DMS153 (cell line): Measurements from ENCODE around the gene PDZD2.
"Not testable (repeated sequence)": the region's sequence is repeated elsewhere in the genome, so short reads cannot be mapped to it uniquely, and the experiment has no call there.

Experiments
- DNase-seq: peaks from one replicate; lab custom pipeline; 2025; lab: John Stamatoyannopoulos, UW

PDZD2 gene

DNA sequence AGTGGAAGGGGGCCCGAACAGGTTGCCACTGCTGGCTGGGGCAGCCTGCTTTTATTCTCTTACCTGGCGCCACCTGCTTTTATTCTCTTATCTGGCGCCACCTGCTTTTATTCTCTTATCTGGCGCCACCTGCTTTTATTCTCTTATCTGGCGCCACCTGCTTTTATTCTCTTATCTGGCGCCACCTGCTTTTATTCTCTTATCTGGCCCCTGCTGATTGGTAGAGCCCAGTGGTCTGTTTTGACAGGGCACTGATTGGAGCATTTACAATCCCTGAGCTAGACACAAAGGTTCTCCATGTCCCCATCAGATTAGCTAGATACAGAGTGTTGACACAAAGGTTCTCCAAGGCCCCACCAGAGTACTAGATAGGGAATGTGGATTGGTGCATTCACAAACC lies 52.5 kb downstream of the PDZD2 start:
- DNase-seq, result not testable (repeated sequence)

DNA sequence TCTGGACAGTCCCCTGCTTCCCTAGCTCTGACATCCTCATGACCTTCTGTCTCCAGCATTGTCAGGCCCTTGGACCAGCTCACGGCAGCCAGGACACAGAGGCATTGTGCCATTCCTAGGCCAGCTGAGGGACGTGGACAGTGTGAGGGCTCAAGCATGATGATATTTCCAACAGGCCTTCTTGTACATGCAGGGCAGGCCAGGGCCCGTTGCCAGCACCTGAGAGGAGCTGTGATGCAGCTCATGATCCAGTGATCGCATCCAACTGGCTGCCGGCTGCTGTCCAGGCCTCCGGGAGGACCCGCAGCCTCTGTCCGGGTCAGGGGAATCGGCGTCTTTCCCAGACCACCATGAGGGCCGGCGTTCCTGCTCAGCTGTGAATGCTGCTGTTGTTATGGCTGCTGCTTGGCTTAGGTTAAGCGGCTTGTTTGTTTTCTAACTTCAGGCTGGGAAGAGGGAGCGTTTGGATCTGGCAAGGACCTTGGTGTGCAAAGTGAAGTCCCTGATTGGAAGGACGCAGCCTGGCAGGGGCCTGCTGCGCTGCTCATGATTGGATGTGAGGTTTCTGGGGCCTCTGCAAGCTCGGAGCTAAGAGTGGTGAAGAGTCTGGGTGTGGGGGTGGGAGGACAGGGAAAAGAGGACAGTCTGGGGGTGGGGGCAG lies 53.8 kb downstream of the PDZD2 start:
- no peak for DNase-seq

DNA sequence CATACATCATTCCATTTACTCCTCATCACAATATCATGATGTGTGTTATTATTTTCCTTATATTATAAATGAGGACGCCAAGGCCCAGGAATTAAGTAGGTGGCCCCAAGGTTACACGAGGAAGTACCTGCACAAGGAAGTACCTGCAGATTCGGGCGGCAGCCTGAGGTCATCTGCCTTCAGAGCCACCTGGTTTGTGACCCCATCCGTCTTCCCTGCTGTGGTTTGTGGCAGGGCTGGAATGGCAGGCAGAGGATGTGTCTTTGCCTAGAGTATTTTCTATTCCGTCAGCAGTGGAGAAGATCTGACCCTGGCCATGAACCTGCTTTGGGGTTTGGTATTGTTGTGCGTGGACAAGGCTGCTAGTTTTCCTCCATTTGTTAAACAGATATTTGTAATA lies 59.7 kb downstream of the PDZD2 start:
- no peak for DNase-seq

DNA sequence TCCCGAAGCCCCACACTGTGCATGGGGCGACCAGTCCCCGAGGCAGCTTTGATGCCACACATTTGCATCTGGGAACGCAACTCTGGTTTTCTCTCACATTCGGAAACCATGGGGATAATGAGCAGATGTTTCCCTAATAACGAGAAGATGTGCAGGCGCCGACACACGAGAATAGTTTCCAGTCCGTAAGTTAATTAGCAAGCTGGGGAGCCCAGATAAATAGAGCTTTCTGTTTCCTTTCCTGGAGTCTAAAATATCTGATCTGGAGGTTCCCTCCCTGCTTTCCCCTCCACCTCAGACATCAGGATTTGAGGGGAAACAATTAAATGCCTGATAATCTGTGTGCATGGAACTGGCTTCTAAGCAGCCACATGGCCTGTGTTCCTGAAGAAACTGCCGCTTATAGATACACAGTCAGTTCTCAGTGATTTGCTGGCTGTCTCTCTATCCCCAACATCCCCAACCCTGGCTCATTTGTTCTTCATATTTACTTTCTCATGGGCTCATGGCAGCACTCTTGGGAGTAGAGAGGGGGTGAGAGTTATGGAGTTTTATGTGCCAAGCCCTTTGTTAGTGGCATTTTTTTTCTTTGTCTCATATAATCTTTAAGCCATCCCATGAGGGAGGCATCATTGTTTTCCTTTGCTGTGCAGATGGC lies 62.8 kb downstream of the PDZD2 start:
- no peak for DNase-seq

DNA sequence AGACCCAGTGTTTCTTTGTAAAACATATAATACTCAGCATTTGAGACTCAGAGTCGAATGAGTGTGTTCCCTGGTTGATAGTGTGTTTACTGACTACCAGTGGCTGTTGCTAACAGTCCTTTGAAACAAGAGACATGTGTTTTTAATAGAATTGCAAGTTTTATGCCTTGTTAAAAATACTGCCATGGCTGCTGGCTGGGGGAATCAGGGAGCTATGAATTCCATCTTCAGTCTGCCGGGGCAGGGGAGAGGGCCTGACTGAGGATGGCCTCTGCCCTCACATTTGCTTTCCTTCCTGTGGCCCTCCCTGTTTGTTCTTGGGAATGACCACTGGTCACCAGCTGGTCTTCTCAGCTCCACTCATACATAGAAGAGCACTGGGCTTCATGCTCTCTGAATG lies 63.8 kb downstream of the PDZD2 start:
- DNase-seq, result no peak

DNA sequence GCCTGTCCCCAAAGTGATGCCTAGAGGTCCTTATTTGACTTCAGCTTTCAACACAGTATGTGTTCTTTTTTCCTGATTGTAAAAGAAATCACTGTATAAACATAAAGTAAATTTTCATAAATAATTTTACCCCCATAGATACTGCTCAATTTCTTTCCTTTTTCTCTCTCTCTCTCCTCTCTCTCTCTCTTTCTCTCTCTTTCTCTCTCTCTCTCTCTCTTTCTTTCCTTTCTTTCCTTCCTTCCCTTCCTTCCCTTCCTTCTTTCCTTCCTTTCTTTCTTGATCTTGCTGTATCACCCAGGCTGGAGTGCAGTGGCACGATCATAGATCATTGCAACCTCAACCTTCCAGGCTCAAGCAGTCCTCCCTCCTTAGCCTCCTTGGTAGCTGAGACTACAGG lies 64.8 kb downstream of the PDZD2 start:
- DNase-seq, result no peak

DNA sequence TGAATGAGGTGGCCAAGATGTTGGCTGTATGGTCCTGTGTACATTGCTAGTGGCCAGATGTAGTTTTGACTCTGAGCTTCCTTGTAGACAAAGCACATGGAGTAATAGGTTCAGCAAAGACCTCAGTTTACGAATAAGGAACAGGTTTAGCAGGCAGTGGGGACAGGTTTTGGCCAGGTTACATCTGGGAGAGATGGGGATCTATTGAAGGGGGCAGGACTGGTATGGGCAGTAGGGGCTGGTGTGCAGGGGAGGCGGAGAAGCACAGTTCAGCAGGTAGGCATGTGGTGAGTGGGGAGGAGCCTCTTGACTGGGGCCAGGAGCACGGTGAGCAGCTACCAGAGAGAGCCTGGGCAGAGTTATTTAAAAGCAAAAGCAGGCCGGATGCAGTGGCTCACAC lies 67.3 kb downstream of the PDZD2 start:
- no peak for DNase-seq

DNA sequence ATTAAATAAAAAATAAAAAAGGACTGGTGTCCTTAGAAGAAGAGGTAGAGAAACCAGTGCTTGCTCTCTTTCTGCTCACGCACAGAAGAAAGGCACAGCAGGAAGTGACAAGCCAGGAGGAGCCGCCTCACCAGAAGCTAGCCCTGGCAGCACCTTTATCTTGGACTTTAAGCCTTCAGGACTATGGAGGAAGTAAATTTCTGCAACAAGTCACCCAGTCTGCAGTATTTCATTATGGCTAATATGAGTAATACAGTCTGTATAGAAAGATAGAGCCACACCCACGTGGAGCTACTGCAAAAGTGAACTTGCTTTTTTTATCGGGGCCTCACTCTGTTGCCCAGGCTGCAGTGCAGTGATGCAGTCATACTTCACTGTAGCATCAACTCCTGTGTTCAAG lies 68.4 kb downstream of the PDZD2 start:
- DNase-seq, result no peak

DNA sequence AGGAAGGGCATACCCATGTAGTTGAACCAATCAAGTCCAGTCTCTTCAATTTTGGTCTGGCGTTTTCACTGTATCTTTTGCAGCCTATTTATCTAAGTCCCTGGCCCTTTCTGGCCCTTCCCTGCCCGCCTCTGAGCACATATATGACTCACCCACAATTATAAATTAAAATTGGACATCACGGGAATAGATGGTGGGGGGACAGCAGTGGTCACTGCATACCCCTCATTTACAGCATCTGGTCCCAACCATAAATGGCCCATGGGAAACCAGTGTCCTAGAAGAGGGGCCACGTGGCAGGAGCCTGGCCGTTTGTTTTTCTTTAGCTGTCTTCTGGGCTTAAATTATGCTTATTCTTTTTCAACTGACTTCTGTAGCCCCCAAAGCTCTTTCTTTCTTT lies 69.2 kb downstream of the PDZD2 start:
- no peak for DNase-seq

DNA sequence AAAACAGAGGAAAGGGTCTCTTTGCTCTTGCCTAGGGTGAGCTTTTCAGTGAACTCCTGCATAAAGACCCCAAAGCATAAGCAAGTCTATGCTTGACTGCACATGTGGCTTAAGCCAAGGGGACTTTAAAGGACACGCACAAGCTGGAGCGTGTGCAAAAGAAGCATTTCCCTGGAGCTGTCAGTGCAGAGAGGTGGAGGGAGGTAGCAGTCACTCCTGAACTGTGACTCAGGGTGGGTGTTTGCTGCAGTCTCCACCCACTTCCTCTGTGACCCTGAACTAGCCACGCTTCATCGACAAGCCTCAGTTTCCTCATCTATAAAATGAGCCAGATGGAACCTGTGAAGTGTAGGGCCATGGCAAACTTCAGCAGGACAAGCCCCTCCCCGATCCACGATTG lies 72.4 kb downstream of the PDZD2 start:
- no peak for DNase-seq

DNA sequence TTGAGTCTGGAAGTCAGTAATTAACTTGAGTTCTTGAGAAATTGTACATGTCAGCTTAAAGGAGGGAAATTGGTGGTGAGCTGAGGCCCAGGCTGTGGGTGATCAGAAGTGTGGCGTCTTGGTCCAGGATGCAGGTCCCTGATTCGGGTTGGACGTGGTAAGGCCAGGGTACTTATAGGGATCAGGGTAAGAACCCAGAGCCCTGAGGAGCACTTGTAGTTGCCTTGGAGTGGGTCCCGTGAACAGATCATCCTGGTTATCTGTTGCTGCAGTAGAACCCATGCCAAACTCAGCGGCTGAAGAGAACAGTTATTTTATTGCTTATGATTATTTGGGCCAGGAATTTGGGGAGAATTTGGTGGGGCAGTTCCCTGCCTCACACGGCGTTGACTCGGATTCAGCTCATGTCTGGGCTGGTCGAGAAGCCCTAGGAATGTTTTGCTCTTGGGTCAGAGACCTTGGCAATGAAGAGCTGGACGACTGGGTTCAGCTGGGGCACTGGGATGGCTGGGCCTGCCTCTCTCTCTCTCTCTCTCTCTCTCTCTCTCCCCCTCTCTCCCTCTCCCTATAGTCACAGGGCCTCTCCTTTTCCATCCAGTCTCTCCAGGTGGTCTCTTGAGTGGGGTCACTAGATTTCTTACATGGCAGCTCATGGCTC lies 73.1 kb downstream of the PDZD2 start:
- DNase-seq, result no peak

DNA sequence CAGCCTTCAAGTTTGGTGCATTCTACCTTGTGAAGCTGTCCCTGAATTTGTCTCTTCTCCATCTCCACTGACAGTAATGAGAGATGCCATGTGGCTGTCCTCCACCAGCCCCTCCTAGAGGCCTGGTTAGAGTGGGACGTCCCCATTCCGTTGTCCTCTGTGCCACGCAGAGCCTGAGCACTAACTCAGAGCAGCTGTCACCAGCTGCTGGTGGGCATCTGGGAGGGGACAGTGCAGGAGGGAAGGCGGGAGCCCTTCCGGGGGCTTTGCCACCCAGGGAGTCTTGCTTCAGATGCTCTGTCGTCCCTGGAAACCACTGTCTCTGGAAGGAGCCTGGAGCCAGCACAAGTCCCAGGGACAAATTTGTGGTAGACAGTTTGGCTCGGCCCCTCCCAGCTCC lies 78.6 kb downstream of the PDZD2 start:
- DNase-seq, result no peak

DNA sequence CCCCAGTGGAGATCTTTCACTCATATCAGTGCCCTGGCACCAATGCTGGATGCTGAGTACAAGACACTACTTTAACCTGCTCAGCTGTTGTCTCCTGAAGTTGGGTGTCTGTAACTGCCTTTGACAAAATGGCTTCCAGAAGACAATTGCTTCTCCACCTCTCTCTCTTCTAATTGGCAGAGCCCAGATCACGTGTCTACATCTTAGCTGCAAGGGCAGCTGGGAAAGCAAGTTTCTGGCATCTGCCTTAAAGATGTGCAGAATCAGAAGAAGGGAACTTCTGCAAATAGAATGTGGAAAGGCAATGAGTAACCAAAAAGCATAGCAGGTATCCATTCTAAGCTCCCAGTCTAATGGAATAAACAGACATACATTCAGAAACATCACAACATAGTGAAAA lies 81.1 kb downstream of the PDZD2 start:
- DNase-seq, result no peak

DNA sequence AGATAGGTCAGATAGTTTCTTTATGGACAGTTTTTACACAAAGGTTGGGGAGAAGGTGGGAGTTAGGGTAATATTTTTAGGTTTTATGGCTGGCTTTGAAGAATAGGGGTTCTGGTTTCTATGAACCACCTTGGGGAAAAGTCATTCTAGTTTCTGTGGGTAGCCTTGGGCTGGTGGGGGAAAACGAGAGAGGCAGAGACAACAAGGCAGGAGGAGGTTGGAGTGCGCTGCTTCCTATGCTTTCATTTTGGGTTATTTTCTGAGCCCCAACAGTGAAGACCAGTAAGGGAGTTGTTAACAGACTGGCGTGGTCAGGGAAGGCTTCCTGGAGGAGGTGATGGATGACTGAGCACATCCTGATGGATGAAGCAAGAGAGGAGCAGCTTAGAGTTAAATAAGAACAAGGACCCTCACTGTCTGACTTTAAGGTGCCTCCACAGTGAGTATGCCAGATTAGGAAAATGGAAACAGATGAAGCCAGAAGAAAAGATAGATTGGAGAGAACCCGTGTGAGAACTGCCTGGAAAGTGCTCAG lies 81.9 kb downstream of the PDZD2 start:
- no peak for DNase-seq

DNA sequence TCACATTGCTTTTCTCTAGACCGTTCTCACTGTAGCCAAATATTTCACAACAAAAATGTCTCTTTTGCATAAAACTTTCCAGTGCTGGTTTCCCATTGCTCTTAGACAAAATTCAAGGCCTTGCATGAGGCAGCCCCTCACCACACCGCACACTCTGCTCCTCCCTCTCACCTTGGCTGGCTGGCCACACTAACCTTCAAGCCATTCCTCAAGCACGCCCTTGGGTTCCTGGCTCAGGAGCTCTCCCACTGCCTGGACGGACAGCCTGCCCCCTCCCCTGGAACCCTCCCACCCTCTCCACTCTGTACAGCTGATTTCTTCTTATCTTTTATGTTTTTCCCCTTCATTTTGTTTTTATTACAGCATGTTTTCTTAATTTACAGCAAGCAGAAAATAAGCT lies 83.2 kb downstream of the PDZD2 start:
- no peak for DNase-seq

DNA sequence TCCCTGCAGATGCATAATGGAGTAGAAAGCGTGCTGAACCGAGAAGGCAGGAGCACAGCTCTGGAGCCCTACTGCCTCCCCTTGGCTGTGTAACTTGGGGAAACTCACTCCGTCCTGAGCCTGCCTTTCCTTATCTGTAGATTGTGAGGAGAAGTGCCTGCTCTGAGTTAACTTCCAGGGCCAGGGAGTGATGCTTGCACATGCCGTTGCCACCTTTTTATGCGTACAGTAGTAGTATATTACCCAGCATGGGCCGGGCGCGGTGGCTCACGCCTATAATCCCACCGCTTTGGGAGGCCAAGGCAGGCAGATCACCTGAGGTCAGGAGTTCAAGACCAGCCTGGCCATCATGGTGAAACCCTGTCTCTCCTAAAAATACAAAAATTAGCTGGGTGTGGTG lies 87.1 kb downstream of the PDZD2 start:
- DNase-seq, result no peak

DNA sequence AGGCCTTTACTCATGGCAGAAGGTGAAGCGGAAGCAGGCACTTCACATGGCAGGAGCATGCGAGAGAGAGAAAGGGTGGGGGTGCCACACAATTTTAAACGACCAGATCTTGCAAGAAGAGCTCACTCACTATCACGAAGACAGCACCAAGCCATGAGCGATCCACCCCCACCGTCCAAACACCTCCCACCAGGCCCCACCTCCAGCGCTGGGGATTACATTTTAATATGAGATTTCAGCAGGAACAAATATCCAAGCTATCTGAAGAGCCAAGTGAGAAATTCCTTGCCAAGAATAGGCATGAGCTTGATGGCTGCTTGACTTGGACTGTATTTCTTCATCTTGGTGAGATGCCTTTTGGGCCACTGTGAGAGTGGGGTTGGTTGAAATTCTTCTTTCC lies 88.0 kb downstream of the PDZD2 start:
- no peak for DNase-seq

DNA sequence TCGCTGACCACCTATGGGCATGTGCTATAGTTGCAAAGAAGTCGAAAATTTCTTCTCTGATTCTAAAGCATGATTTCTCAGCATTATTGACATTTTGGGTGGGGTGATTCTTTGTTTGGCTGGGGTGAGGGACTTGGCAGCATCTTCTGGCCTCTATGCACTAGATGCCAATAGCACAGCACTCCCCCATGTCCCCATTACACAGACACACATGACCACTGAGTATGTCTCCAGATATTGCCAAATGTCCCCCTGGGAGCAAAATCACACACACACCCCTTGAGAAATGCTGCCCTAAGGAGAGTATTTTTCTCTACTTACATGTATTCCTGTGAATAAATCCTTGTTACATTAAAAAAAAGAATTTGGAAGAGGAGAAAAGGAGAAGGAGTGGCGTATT lies 89.1 kb downstream of the PDZD2 start:
- no peak for DNase-seq

DNA sequence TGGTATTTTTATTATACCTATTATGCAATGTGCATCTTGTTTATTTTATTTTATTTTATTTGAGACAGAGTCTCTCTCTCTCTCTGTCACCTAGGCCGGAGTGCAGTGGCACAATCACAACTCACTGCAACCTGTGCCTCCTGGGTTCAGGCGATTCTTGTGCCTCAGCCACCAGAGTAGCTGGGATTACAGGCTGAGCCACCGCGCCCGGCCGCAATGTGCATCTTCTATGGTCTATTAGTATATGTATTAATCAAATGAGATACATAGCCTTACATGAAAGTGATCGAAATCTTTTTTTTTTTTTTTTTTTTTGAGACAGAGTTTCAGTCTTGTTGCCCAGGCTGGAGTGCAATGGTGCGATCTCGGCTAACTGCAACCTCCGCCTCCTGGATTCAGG lies 89.9 kb downstream of the PDZD2 start:
- DNase-seq, result not testable (repeated sequence)

DNA sequence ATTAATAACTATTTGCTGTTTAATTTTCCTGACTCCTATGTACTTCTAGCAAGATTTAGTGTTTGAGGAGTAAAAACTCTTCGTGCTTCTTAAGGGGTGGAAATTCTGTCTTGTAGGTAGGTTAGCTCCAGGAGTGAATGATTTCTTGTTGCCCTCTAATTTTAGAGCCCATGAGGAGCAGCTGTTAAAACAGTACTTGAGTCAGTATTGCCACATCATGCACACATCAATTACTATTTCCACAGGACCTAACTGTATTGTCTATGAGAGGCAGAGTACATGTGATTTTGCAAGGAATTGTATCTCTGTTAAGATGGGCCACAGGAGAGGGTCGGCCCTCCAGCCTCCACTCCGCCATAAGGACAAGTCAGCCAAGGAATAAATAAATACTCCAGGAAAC lies 91.2 kb downstream of the PDZD2 start:
- peak; percentile 4 for DNase-seq

DNA sequence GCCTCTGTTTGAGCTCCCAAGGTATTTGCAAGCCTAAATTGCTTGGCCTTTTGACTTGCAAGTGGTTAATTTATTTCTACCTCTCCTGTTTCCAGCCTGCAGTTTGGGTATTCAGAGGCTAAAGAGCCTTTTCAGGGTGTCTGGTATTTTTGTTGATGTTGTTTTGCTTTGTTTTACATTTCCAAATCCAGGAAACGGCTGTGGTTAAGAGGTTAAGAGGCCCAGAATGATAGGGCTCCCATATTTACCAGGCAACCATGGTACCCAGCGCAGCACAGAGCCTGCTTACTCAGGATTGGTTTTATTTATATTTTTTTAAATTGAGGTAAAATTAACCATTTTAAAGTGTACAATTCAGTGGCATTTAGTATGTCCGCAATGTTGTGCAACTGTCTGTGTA lies 92.1 kb downstream of the PDZD2 start:
- DNase-seq, result no peak

DNA sequence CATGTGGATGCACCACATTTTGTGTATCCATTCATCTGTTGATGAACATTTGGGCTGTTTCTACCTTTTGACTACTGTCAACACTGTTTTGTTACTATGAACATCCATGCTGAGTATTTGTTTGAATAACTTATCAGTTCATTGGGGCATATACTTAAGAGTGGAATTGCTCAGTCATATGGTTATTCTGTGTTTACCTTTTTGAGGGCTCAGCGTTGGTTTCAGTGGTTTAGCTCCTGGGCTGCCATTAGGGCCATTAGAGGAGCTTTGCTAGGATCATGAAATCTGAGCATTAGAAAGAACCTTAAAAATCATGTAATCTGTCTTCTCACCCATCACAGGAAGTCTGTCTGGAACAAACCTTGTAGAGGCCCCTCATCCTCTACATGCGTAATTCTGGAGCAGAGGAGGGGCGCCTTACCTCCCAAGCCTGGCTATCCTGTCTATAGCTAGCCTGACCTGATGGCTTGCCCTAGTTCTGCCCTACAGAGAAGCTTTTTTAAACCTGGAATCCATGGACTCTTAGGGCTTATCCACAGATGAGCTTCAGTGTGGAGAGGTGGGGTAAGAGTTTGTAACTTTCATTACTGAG lies 92.9 kb downstream of the PDZD2 start:
- DNase-seq, result no peak

DNA sequence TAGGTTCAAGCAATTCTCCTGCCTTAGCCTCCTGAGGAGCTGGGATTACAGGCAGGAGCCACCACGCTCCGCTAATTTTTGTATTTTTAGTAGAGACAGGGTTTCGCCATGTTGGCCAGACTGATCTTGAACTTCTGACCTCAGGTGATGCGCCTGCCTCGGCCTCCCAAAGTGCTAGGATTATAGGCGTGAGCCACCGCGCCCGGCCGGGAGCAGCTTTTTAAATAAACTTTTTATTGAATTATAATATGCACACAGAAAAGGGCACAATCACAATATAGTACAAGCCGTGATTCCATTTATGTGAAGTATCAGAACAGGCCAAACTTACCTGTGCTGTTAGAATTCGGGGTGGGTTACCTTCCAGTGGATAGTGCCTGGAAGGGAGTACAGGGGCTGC lies 93.9 kb downstream of the PDZD2 start:
- DNase-seq, result not testable (repeated sequence)
